Mononuclear cell (primary cell): ENCODE results near the gene RETREG1. TPM values are rescaled to one million over a fixed set of nuclear protein-coding genes. Genes with fewer than 3 reads are reported as not detected.
A peak's percentile ranks its signal among the peaks of the same experiment; 100 is the strongest.
"Not testable (repeated sequence)": the region's sequence is repeated elsewhere in the genome, so short reads cannot be mapped to it uniquely, and the experiment has no call there.

Experiments used
- H3K27me3 ChIP-seq: 2 replicates; pipeline ENCODE4 v1.6.0; 2011; ENCODE audit warnings: low read length, control low read depth; ENCODE audit not compliant: insufficient read depth
- H3K4me1 ChIP-seq: 2 replicates; pipeline ENCODE4 v1.5.1; 2011; ENCODE audit warnings: mild to moderate bottlenecking, low read length, control low read depth; ENCODE audit not compliant: insufficient read depth
- H3K4me3 ChIP-seq: 2 replicates; pipeline ENCODE4 v1.5.1; 2011; ENCODE audit warnings: mild to moderate bottlenecking, low read length, moderate library complexity
- H3K9me3 ChIP-seq: 2 replicates; pipeline ENCODE4 v1.5.1; 2011; ENCODE audit warnings: low read depth, mild to moderate bottlenecking, control low read depth, low read length
- total RNA-seq: library from RNA; depleted of rRNA; stranded (reverse); fragments of >200 nt; gene quantifications from one replicate; pipeline ENCODE4 v1.2.3, GENCODE V29; 2012

Gene RETREG1
- total RNA-seq, 1 donor, result 14.7 TPM

DNA sequence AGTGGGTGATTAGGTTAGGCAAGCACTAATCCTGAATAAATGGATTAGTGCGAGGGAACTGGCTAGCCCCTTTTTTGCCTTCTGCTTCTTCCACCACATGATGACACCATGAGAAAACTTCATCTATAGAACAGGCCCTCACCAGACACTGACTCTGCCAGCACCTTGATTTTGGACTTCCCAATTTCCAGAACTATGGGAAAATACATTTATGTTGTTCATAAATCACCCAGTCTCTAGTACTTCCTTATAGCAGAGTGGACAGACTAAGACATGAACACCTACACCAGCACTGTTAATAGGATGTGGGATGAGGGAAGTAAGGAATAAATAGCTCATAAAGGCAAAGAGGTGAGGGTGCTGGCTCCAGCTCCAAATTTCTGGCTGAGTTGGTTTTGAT, 152.6 kb downstream of the RETREG1 start:
- Histone ChIP-seq H3K4me3 (peak overlapping the region; percentile 90), H3K27me3 (no peaks in the 10 kb centered on the region), H3K4me1 (peaks cover 55% of the 10 kb centered on the region), H3K9me3 (no peaks in the 10 kb centered on the region)

DNA sequence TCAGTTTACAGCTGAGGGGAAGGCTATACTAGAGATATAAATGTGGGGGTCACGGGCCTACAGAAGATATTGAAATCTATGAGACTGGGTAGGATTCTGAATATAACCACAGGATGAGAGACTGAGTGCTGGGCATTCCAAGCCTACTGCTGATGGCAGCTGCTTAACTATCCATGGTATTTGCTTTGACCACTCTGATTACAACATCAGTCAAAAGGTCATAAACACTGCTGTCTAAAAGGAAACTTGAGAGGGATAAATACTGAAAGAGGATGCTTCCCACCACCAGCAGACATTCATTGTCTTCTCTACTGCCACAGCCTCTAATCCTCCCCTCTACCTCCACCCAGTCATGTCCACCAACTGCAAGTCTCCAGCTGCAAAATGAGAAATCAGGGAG, 155.0 kb downstream of the RETREG1 start:
- H3K9me3 ChIP-seq, result no peaks in the 10 kb centered on the region
- no peaks in the 10 kb centered on the region for H3K27me3 ChIP-seq
- peaks cover 43% of the 10 kb centered on the region for H3K4me1 ChIP-seq
- no peak overlapping the region for H3K4me3 ChIP-seq

DNA sequence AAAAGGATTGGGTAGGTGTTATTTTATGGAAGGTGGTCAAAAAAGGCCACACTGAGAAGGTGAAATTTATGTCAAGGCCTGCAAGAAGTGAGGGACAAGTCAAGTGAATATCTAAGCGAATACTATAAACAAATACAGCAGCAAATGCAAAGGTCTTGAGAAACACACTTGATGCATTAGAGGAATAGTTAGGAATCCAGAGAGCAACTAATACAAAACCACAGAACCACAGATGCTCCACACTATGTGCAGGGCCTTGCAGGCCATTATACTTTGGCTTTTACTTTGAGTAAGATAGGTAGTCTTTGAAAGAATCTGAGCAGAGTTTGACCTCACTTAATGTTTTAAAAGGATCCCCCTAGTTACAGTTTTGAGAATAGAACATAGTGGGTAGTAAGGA, 155.8 kb downstream of the RETREG1 start:
- Histone ChIP-seq H3K27me3 (no peaks in the 10 kb centered on the region), H3K9me3 (no peaks in the 10 kb centered on the region), H3K4me1 (peaks cover 43% of the 10 kb centered on the region), H3K4me3 (no peak overlapping the region)

DNA sequence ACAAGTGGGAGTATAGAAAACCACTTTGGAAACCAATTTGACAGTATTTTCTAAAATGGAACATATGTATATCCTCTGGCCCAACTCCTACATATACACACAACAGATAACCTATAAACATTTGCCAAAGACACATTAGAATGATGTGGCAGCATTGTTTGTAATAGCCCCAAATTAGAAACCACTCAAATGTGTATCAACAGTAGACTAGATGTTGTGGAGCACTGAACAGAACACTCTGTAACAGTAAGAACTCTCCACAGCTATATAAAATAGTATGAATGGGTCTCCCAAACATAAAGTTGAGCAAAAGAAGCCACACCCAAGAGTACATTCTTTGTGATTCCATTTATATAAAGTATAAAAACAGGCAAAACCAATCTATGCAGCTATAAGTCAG, 157.3 kb downstream of the RETREG1 start:
- peaks cover 44% of the 10 kb centered on the region for H3K4me1 ChIP-seq
- H3K27me3 ChIP-seq, result no peaks in the 10 kb centered on the region
- no peaks in the 10 kb centered on the region for H3K9me3 ChIP-seq
- no peak overlapping the region for H3K4me3 ChIP-seq

DNA sequence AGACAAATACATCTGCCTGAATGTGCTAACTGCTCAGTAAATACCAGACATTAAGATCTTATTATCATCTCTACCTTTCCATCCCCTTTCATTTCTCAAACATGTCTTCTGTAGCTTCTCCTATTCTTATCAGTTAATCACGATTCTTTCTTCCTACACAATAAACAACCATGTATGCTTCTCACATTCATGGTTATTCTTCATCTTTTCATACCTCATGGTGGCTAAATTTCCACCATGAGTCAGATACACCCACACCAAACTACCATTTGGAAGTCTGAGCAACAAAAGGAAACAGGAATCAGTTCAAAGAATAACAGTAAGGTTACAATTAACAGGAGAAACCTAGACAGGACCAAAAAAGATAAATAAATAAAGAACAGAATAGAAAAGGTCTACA, 158.9 kb downstream of the RETREG1 start:
- Histone ChIP-seq H3K9me3 (no peaks in the 10 kb centered on the region), H3K4me1 (peaks cover 28% of the 10 kb centered on the region), H3K4me3 (no peak overlapping the region), H3K27me3 (no peaks in the 10 kb centered on the region)

DNA sequence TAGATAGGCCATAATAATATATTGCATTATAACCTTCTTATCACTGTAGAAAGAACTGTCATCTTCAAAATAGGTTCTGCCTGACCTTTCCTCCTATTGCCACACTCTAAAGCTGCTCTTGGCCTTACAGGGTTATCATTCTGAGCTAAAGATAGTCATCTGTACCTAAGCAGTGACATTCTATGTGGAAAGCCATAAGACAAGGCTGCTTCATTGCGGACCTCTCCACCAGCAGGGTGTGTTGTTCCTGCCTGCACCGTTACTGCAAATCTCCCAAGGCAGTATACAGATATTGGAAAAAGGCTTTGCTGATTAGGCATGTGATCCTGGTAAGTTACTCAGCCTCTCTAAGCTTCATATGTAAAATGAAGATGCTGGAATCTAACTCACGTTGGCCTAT, 159.3 kb downstream of the RETREG1 start:
- Histone ChIP-seq H3K4me3 (no peak overlapping the region), H3K4me1 (peaks cover 24% of the 10 kb centered on the region), H3K27me3 (no peaks in the 10 kb centered on the region), H3K9me3 (no peaks in the 10 kb centered on the region)

DNA sequence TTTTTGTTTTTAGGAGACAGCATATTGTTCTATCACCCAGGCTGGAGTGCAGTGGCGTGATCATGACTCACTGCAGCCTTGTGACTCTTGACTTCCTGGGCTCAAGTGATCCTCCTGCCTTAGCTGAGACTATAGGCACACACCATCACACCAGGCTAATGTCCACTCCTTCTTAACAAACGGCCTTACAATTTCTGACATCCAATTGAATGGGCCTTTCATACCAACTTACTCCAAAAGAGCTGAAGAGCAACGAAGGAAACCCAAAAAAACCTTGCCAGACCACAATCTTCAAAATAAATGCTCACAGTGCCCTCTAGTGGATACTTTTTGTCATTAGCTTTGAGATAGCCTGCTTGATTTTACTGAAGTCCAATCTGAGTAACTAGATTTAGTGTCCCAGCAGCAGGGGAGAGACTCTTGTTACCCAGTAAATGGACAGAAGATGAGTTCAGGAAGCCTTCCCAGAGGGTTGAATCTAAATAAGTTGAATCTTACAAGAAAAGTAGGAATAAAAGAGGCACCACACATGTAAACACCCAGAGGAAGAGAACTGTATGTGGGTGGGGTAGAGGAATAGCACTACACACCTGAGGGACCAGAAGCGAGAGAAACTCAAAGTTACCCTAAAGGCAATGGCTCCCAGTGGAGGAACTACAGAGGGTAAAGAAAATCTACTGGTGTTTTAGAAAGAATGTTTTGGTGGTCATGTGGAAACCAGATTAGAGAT, 160.5 kb downstream of the RETREG1 start:
- no peak overlapping the region for H3K4me3 ChIP-seq
- no peaks in the 10 kb centered on the region for H3K9me3 ChIP-seq
- peaks cover 16% of the 10 kb centered on the region for H3K4me1 ChIP-seq

DNA sequence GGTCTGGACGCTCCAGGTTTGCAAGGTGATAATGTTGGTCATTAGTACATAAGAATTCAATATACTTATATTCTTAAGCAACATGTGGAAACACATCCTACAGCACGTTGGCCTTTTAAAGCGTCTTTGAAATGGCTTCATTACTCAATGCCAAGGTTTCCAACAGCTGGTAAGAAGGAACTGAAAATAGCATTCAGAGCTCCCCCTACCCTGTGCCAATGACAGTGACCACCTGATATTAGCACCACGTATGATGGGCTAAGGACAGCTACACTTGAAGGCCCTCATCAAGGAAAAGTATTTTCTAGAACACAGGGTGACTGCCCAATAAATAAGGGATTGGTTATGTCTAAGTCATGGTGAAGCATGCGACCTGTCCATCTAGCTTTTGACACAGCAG, 161.1 kb downstream of the RETREG1 start:
- H3K9me3 ChIP-seq, result no peaks in the 10 kb centered on the region
- H3K4me1 ChIP-seq, result peaks cover 16% of the 10 kb centered on the region
- H3K4me3 ChIP-seq, result no peak overlapping the region
- no peaks in the 10 kb centered on the region for H3K27me3 ChIP-seq

More for the DNA sequence above, 160.5 kb downstream of the RETREG1 start:
- no peaks in the 10 kb centered on the region for H3K27me3 ChIP-seq

DNA sequence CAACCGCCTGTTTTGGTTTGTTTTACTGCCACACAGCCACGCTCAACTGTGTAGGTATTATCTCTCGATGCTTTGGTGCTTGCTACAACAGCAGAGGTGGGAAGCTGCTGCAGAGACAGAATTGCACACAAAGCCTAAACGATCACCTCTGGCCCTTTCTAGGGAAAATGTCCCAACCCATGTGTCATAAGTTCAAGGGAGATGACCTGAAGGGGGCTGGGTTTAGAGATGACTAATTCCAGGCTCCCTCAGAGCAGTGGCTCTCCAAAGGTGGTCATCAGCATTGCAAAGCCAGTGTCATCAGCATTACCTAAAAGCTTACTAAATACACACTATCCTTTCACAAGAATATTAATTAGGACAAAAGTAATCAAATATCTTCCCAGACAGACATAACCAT, 162.1 kb downstream of the RETREG1 start:
- H3K27me3 ChIP-seq, result no peaks in the 10 kb centered on the region
- peaks cover 13% of the 10 kb centered on the region for H3K4me1 ChIP-seq
- no peak overlapping the region for H3K4me3 ChIP-seq
- H3K9me3 ChIP-seq, result no peaks in the 10 kb centered on the region

DNA sequence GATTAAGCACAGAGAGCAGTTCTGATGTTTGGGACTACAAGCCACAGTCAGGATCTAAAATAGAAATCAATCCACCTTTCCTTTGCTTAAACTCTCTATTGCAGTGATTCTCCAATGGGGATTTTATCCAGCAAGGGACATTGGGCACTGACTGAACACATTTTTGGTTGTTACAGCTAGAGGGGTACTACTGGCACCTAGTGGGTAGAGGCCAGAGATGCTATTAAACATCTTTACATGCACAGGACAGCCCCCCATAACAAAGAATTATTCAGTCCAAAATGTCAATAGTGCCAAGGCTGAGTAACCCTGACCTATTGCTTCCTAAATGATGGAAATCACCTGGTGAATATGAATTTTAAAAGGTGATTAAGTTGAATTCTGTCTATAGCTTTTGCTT, 163.2 kb downstream of the RETREG1 start:
- Histone ChIP-seq H3K4me1 (peaks cover 13% of the 10 kb centered on the region), H3K4me3 (no peak overlapping the region), H3K27me3 (no peaks in the 10 kb centered on the region), H3K9me3 (no peaks in the 10 kb centered on the region)

DNA sequence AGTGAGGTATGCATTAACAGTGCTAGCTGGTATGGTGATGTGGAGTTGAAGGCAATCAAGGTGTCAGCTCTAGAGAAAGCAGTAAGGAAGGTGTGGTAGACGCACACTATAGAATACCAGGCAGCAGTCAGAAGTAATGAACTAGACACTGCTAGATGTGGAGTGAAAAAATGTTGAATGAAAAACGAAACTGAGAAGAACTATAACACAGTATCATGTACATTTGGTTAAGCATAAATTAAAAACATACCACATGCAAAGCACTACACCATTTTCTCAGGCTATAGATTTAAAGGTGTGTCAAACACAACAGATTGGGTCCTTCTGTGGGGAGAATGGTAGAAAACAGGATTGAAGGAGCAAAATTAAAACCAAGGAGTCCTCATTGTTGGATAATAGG, 166.6 kb downstream of the RETREG1 start:
- no peaks in the 10 kb centered on the region for H3K27me3 ChIP-seq

DNA sequence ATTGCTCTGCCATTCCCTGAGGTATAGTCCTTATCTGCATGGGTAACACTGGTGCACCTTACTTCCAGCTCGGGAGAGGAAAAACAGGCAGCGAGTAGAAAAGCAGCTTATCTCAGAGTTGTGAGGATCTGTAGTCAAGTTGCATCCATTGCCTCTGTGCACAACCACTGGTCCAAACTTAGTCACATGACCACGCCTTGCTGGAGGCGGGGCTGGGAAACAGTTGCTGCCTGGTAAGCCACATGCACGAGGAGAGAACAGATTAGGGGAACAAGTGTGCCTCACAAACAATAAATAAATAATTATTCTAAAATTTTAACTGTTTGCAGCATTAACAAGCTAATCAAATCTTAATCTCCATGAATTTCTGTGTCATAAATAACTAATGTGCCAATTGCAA, 169.8 kb downstream of the RETREG1 start:
- no peak overlapping the region for H3K4me3 ChIP-seq
- no peaks in the 10 kb centered on the region for H3K4me1 ChIP-seq
- no peaks in the 10 kb centered on the region for H3K9me3 ChIP-seq
- no peaks in the 10 kb centered on the region for H3K27me3 ChIP-seq

More for the DNA sequence above, 166.6 kb downstream of the RETREG1 start:
- Histone ChIP-seq H3K4me3 (no peak overlapping the region), H3K9me3 (no peaks in the 10 kb centered on the region), H3K4me1 (no peaks in the 10 kb centered on the region)

DNA sequence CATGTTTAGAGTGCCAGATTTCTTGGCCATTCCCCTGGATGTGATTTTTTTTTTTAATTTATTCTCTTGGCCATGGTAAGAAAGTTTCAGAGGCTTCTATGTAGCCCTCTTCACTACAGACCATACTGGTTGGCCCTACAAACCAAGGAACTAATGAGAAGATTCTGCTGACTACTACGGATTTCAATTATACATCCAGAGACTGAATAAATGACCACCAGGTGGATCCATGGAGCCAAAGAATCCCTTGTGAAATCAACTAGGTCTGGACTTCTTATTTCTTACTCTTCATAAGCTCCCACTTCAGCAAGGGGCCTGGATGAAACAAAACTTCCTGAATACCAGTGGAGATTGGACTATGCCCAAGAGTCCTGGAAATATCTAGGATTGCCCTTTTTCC, 178.8 kb downstream of the RETREG1 start:
- no peaks in the 10 kb centered on the region for H3K4me1 ChIP-seq
- no peaks in the 10 kb centered on the region for H3K27me3 ChIP-seq
- H3K4me3 ChIP-seq, result no peak overlapping the region
- no peaks in the 10 kb centered on the region for H3K9me3 ChIP-seq

DNA sequence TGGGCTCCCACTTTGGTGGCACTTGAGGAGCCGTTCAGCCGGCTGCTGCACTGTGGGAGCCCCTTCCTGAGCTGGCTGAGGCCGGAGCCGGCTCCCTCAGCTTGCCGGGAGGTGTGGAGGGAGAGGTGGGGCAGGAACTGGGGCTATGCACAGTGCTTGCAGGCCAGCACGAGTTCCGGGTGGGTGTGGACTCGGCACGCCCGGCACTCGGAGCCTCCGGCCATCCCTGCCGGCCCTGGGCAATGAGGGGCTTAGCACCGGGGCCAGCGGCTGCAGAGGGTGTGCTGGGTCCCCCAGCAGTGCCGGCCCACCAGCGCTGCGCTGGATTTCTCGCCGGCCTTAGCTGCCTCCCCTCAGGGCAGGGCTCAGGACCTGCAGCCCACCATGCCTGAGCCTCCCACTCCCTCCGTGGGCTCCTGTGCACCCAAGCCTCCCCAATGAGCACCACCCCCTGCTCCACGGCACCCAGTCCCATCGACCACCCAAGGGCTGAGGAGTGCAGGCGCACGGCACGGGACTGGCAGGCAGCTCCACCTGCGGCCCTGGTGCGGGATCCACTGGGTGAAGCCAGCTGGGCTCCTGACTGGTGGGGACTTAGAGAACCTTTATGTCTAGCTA, 180.6 kb downstream of the RETREG1 start:
- H3K27me3 ChIP-seq, H3K9me3 ChIP-seq, H3K4me3 ChIP-seq, H3K4me1 ChIP-seq: not testable (repeated sequence)

DNA sequence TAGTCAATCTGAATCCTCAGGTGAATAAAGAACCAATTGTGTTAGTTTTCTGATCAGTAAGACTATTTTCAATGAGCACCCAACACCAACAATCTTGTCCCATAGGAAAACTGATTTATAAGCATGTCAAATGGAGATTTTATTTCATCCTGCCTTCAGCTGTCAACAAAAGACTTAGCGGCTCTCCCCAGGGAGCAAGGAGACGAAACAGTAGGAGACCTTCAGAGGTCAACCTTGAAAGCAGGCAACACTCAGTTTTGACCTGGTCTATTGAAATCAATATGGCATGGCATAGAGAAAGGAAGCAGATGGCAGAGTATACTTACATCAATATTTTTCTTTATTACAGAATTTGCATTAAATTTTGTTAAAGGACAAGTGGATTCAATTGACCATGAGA, 185.3 kb downstream of the RETREG1 start:
- no peaks in the 10 kb centered on the region for H3K9me3 ChIP-seq
- H3K4me3 ChIP-seq, result no peak overlapping the region
- H3K4me1 ChIP-seq, result no peaks in the 10 kb centered on the region
- H3K27me3 ChIP-seq, result no peaks in the 10 kb centered on the region
